WTC11 (cell line): ENCODE results near the gene CD160. TPM values are rescaled to one million over a fixed set of nuclear protein-coding genes. Genes with fewer than 3 reads are reported as not detected.
"Not testable (repeated sequence)": the region's sequence is repeated elsewhere in the genome, so short reads cannot be mapped to it uniquely, and the experiment has no call there.

ENCODE experiments used
- ATAC-seq: fragments of 200-7000 bp; cut with Tn5 transposase; 2 replicates; pipeline ENCODE4 v1.10.0; 2021; ENCODE audit warnings: mild to moderate bottlenecking, moderate library complexity
- CTCF ChIA-PET: fragments of 300-600 bp; sonication (Branson Sonifier 250); formaldehyde crosslinking; loops from one replicate; lab custom pipeline; 2021; ENCODE audit warnings: antibody characterized with exemption; lab: Charles Lee
- POLR2A ChIA-PET: fragments of 350-600 bp; sonication (Branson Sonifier 250); formaldehyde crosslinking; loops from one replicate; lab custom pipeline; 2021; ENCODE audit warnings: antibody characterized with exemption; lab: Charles Lee
- DNase-seq: peaks from one replicate; pipeline ENCODE4 v3.0.0; 2021; ENCODE audit warnings: low spot score
- H3K27ac Mint-ChIP-seq: 2 replicates; pipeline ENCODE4 v1.8.0; 2021; ENCODE audit warnings: mixed read lengths
- H3K27me3 Mint-ChIP-seq: 2 replicates; pipeline ENCODE4 v1.8.0; 2021; ENCODE audit warnings: low read depth, mild to moderate bottlenecking, moderate library complexity, mixed read lengths
- H3K36me3 Mint-ChIP-seq: 2 replicates; pipeline ENCODE4 v1.8.0; 2021; ENCODE audit warnings: mixed read lengths
- H3K4me1 Mint-ChIP-seq: 2 replicates; pipeline ENCODE4 v1.8.0; 2022; ENCODE audit warnings: mixed read lengths
- H3K4me3 Mint-ChIP-seq: 2 replicates; pipeline ENCODE4 v1.8.0; 2021; ENCODE audit warnings: mild to moderate bottlenecking, moderate library complexity, mixed read lengths
- H3K9me3 Mint-ChIP-seq: 2 replicates; pipeline ENCODE4 v1.8.0; 2021; ENCODE audit warnings: mixed read lengths
- total RNA-seq: library from RNA; stranded (reverse); gene quantifications from 3 replicates; pipeline ENCODE4 v1.2.3, GENCODE V29; 2021

The CD160 gene
- total RNA-seq, 1 experiment from 2014 or later, result not detected

GRCh38 chr1:145760395-145760949 is 41.2 kb downstream of the CD160 start:
- POLR2A ChIA-PET, H3K4me1 Mint-ChIP-seq, H3K4me3 Mint-ChIP-seq, CTCF ChIA-PET, H3K27me3 Mint-ChIP-seq, DNase-seq, ATAC-seq, H3K27ac Mint-ChIP-seq: not testable (repeated sequence)
- Mint-ChIP-seq H3K9me3 (peaks cover 23% of the 10 kb centered on the region), H3K36me3 (peaks cover 43% of the 10 kb centered on the region)

DNA sequence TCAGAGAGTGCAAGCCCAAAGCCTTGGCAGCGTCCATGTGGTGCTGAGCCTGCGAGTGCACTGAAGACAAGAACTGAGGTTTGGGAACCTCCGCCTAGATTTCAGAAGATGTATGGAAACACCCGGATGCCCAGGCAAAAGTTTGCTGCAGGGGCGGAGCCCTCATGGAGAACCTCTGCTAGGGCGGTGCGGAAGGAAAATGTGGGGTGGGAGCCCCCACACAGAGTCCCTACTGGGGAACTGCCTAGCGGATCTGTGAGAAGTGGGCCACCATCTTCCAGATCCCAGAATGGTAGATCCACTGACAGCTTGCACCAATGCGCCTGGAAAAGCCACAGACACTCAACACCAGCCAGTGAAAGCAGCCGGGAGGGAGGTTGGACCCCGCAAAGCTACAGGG is 42.2 kb downstream of the CD160 start:
- CTCF ChIA-PET, H3K4me3 Mint-ChIP-seq, DNase-seq, H3K27ac Mint-ChIP-seq, H3K4me1 Mint-ChIP-seq, H3K27me3 Mint-ChIP-seq, ATAC-seq, POLR2A ChIA-PET: not testable (repeated sequence)
- H3K9me3 Mint-ChIP-seq, result peaks cover 29% of the 10 kb centered on the region
- H3K36me3 Mint-ChIP-seq, result peaks cover 51% of the 10 kb centered on the region

DNA sequence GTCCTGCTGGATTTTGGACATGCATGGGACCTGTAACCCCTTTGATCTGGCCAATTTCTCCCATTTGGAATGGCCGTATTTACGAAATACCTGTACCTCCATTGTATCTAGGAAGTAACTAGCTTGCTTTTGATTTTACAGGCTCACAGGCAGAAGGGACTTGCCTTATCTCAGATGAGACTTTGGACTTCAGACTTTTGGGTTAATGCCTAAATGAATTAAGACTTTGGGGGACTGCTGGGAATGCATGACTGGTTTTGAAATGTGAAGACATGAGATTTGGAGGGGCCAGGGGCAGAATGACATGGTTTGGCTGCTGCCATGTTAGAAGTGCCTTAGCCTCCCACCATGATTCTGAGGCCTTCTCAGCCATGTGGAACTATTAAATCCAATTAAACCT is 42.7 kb downstream of the CD160 start:
- H3K27me3 Mint-ChIP-seq, H3K4me1 Mint-ChIP-seq, ATAC-seq, H3K4me3 Mint-ChIP-seq, POLR2A ChIA-PET, CTCF ChIA-PET, DNase-seq, H3K27ac Mint-ChIP-seq: not testable (repeated sequence)
- H3K9me3 Mint-ChIP-seq, result peaks cover 29% of the 10 kb centered on the region
- peaks cover 51% of the 10 kb centered on the region for H3K36me3 Mint-ChIP-seq

GRCh38 chr1:145764231-145764940 is 45.1 kb downstream of the CD160 start:
- H3K4me1 Mint-ChIP-seq, H3K4me3 Mint-ChIP-seq, H3K27me3 Mint-ChIP-seq, CTCF ChIA-PET, H3K27ac Mint-ChIP-seq, DNase-seq, POLR2A ChIA-PET, ATAC-seq: not testable (repeated sequence)
- Mint-ChIP-seq H3K36me3 (peaks cover 65% of the 10 kb centered on the region), H3K9me3 (peaks cover 29% of the 10 kb centered on the region)

DNA sequence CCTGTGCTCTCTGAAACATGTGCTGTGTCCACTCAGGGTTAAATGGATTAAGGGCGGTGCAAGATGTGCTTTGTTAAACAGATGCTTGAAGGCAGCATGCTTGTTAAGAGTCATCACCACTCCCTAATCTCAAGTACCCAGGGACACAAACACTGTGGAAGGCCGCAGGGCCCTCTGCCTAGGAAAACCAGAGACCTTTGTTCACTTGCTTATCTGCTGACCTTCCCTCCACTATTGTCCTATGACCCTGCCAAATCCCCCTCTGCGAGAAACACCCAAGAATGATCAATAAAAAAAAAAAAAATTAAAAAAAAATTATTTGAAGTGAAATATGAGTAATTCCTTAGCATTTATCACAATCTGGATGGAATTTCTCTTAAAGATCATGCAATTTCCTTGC is 45.8 kb downstream of the CD160 start:
- H3K4me3 Mint-ChIP-seq, H3K4me1 Mint-ChIP-seq, DNase-seq, CTCF ChIA-PET, ATAC-seq, H3K27me3 Mint-ChIP-seq, POLR2A ChIA-PET, H3K27ac Mint-ChIP-seq: not testable (repeated sequence)
- H3K9me3 Mint-ChIP-seq, result peaks cover 29% of the 10 kb centered on the region
- H3K36me3 Mint-ChIP-seq, result peaks cover 61% of the 10 kb centered on the region

GRCh38 chr1:145765585-145766360 is 46.5 kb downstream of the CD160 start:
- H3K27ac Mint-ChIP-seq, CTCF ChIA-PET, H3K4me1 Mint-ChIP-seq, POLR2A ChIA-PET, H3K4me3 Mint-ChIP-seq, H3K27me3 Mint-ChIP-seq, ATAC-seq, DNase-seq: not testable (repeated sequence)
- peaks cover 24% of the 10 kb centered on the region for H3K9me3 Mint-ChIP-seq
- H3K36me3 Mint-ChIP-seq, result peaks cover 56% of the 10 kb centered on the region

DNA sequence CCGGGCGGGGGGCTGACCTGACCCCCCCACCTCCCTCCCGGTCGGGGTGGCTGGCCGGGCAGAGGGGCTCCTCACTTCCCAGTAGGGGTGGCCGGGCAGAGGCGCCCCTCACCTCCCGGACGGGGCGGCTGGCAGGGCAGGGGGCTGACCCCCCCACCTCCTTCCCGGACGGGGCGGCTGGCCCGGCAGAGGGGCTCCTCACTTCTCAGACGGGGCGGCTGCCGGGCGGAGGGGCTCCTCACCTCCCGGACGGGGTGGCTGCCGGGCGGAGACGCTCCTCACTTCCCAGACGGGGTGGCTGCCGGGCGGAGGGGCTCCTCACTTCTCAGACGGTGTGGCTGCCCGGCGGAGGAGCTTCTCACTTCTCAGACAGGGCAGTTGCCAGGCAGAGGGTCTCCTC is 47.6 kb downstream of the CD160 start:
- H3K27ac Mint-ChIP-seq, POLR2A ChIA-PET, DNase-seq, ATAC-seq, H3K4me3 Mint-ChIP-seq, H3K4me1 Mint-ChIP-seq, H3K27me3 Mint-ChIP-seq, CTCF ChIA-PET: not testable (repeated sequence)
- peaks cover 13% of the 10 kb centered on the region for H3K9me3 Mint-ChIP-seq
- H3K36me3 Mint-ChIP-seq, result peaks cover 55% of the 10 kb centered on the region

- H3K27me3 Mint-ChIP-seq, H3K4me3 Mint-ChIP-seq, ATAC-seq, POLR2A ChIA-PET, DNase-seq, CTCF ChIA-PET, H3K9me3 Mint-ChIP-seq, H3K4me1 Mint-ChIP-seq, H3K27ac Mint-ChIP-seq: not testable (repeated sequence)
- H3K36me3 Mint-ChIP-seq, result peaks cover 47% of the 10 kb centered on the region
Measured at GRCh38 chr1:145768004-145768403, 48.7 kb downstream of the CD160 start.
